ENCODE data around the gene URI1. TPM values are rescaled to one million over a fixed set of nuclear protein-coding genes. Genes with fewer than 3 reads are reported as not detected.

Gene URI1
- total and polyA plus RNA-seq, 10 donors, result 23.8 to 64.6 (median 52.4) TPM

- intact Hi-C loops (cut with DNase I; ENCODE audit: low total_unique reads), result no loop called here
- H3K27me3 ChIP-seq (replicated peaks in 1 of 7), result no peaks in the 10 kb centered on the region
- H3K4me3 ChIP-seq, result peak overlapping the region in 1 of 8 donors; percentile 3
- TF ChIP-seq POLR2AphosphoS5 (IDR thresholded peaks at IDR 0.05), result no peak
- no peak for TF ChIP-seq POLR2A (IDR thresholded peaks at IDR 0.05)
- TF ChIP-seq CTCF (IDR thresholded peaks at IDR 0.05 in 8 of 11, conservative IDR thresholded peaks at IDR 0.05 in 3 of 11), result no peak
- WGBS, 5 donors, result 49 to 69% (median 61%) methylated on average over 8 of the region's 8 CpGs
- H3K9me3 ChIP-seq, result no peaks in the 10 kb centered on the region
- H3K27ac ChIP-seq, result peak overlapping the region in 5 of 8 donors; percentile 28 to 61 (median 54)
- DNase-seq, result no peak
- peaks cover 32 to 66% (median 57%) of the 10 kb centered on the region in 6 donors for H3K4me1 ChIP-seq
- peaks cover 0 to 5% (median 0%) of the 10 kb centered on the region in 6 donors for H3K36me3 ChIP-seq
Measured at GRCh38 chr19:29944390-29945012, 2.5 kb downstream of the URI1 start.

DNA sequence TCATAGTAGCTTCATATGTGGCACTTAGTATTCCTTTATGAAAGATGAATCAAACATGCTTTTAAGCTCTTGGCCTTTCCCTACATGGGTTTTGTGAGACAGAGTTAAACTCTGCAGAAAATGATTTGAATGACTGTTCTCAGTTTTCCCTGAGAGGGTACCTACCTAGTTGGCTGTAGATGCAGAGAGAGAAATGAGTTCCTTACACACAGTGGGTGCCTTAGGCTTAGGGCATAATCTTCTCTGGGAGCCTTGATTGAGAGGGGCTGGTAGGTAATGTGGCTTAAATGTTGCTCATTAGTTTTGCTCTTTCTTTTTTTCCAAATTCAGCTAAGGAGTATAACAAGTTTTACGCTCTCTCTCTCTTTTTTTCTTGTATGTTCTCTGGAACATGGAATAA lies 3.0 kb downstream of the URI1 start:
- no peaks in the 10 kb centered on the region for H3K9me3 ChIP-seq
- H3K27ac ChIP-seq, result peak overlapping the region in 5 of 8 donors; percentile 28 to 61 (median 54)
- TF ChIP-seq POLR2A (IDR thresholded peaks at IDR 0.05), result no peak
- peaks cover 32 to 68% (median 57%) of the 10 kb centered on the region in 6 donors for H3K4me1 ChIP-seq
- 79 to 100% (median 87%) methylated on average over 1 of the region's 1 CpG for WGBS, 5 donors
- intact Hi-C loops (cut with DNase I; ENCODE audit: low total_unique reads), result no loop called here
- no peaks in the 10 kb centered on the region for H3K27me3 ChIP-seq (replicated peaks in 1 of 7)
- no peak for DNase-seq
- peak overlapping the region in 1 of 8 donors; percentile 3 for H3K4me3 ChIP-seq
- peaks cover 0 to 5% (median 0%) of the 10 kb centered on the region in 6 donors for H3K36me3 ChIP-seq

DNA sequence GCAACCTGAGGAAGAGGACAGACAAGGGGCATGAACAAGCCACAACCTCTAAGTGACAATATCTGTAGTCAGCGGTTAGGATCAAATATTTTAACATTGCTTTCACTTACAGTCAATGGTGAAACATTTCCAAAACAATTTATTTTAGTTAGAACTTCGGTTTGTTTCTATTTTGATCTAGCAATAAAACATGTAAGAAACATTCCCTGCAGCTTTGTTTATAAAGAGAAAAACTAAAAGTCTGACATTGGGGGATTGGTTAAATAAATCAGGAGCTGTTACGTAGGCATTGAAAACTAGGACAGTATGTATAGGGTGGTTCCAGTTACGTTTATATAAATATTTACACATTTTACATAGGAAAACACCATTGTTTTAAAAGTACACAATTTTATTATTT lies 3.4 kb downstream of the URI1 start:
- DNase-seq, result no peak
- WGBS, 5 donors, result 64 to 72% (median 70%) methylated on average over 4 of the region's 4 CpGs
- Histone ChIP-seq H3K4me1 (peaks cover 32 to 72% (median 57%) of the 10 kb centered on the region in 6 donors), H3K36me3 (peaks cover 0 to 5% (median 0%) of the 10 kb centered on the region in 6 donors), H3K27ac (peak overlapping the region in 5 of 8 donors; percentile 28 to 61 (median 54)), H3K27me3 (replicated peaks in 1 of 7) (no peaks in the 10 kb centered on the region), H3K9me3 (no peaks in the 10 kb centered on the region), H3K4me3 (no peak overlapping the region)
- intact Hi-C loops (cut with DNase I; ENCODE audit: low total_unique reads), result no loop called here
- TF ChIP-seq CTCF (IDR thresholded peaks at IDR 0.05 in 8 of 11, conservative IDR thresholded peaks at IDR 0.05 in 3 of 11), result no peak
- no peak for TF ChIP-seq POLR2AphosphoS5 (IDR thresholded peaks at IDR 0.05)
- TF ChIP-seq POLR2A (IDR thresholded peaks at IDR 0.05), result no peak

- no peak overlapping the region for H3K4me3 ChIP-seq
- no peaks in the 10 kb centered on the region for H3K27me3 ChIP-seq (replicated peaks in 1 of 7)
- no peak overlapping the region for H3K27ac ChIP-seq
- no peak for DNase-seq
- 83 to 92% (median 84%) methylated on average over 2 of the region's 2 CpGs for WGBS, 5 donors
- no peaks in the 10 kb centered on the region for H3K9me3 ChIP-seq
- intact Hi-C loops (cut with DNase I; ENCODE audit: low total_unique reads), result no loop called here
- peaks cover 0 to 5% (median 0%) of the 10 kb centered on the region in 6 donors for H3K36me3 ChIP-seq
- peaks cover 32 to 73% (median 50%) of the 10 kb centered on the region in 6 donors for H3K4me1 ChIP-seq
- no peak for TF ChIP-seq POLR2AphosphoS5 (IDR thresholded peaks at IDR 0.05)
- no peak for TF ChIP-seq POLR2A (IDR thresholded peaks at IDR 0.05)
- TF ChIP-seq CTCF (IDR thresholded peaks at IDR 0.05 in 8 of 11, conservative IDR thresholded peaks at IDR 0.05 in 3 of 11), result no peak
Measured at GRCh38 chr19:29946645-29947044, 4.6 kb downstream of the URI1 start.

Measured in spleen (tissue), 11 donors.